ENCODE data around the gene CD6. TPM values are rescaled to one million over a fixed set of nuclear protein-coding genes. Genes with fewer than 3 reads are reported as not detected.
"Not testable (repeated sequence)": the region's sequence is repeated elsewhere in the genome, so short reads cannot be mapped to it uniquely, and the experiment has no call there.

Gene CD6
- total RNA-seq, 4 donors from 2014 or later = 0.26 to 2.0 (median 0.91) TPM; not detected in 1

DNA sequence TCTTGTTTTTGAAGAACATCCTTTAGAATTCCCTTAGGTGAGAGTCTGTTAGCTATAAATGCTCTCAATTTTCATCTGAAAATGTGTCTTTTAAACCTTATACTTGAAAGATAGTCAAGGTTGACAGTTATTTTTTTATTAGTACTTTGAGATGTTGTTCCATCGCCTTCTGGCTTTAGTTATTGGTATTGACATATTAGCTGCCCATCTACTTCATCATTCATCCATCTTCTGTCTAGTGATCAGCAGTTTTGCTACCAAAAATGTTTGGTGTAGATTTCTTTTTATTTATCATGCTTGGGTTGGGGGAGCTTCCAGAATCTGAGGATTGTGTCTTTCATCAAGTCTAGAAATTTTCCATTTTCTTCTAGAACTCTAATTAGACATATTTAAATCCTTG lies 3.3 kb upstream of the CD6 start:
- no peak for DNase-seq
- TF ChIP-seq POLR2A (IDR thresholded peaks at IDR 0.05) = no peak
- TF ChIP-seq, protein P1, sequence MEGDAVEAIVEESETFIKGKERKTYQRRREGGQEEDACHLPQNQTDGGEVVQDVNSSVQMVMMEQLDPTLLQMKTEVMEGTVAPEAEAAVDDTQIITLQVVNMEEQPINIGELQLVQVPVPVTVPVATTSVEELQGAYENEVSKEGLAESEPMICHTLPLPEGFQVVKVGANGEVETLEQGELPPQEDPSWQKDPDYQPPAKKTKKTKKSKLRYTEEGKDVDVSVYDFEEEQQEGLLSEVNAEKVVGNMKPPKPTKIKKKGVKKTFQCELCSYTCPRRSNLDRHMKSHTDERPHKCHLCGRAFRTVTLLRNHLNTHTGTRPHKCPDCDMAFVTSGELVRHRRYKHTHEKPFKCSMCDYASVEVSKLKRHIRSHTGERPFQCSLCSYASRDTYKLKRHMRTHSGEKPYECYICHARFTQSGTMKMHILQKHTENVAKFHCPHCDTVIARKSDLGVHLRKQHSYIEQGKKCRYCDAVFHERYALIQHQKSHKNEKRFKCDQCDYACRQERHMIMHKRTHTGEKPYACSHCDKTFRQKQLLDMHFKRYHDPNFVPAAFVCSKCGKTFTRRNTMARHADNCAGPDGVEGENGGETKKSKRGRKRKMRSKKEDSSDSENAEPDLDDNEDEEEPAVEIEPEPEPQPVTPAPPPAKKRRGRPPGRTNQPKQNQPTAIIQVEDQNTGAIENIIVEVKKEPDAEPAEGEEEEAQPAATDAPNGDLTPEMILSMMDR (IDR thresholded peaks at IDR 0.05) = no peak
- no peaks in the 10 kb centered on the region for H3K4me1 ChIP-seq

DNA sequence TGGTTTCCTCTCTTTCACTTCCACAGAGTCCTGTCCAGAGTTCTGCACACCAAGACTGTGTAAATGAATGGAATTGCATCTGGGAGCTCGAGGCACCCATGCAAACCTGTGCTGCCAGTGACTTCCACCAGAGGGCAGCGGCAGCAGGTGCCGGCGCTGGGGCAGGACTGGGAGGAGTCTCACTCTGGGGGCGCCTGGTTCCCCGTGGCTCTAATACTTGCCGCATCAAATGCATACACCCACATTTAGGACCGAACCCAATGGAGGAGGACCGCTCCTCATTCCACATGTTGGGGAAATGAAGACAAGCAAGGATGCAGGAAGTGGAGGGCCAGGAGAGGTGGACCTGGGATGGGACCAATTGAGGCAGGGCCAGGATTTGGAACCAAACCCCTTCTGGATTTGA lies 1.1 kb upstream of the CD6 start:
- no peaks in the 10 kb centered on the region for H3K4me1 ChIP-seq
- H3K27ac ChIP-seq = no peak overlapping the region
- no peaks in the 10 kb centered on the region for H3K36me3 ChIP-seq
- no peak for DNase-seq
- H3K9me3 ChIP-seq = no peaks in the 10 kb centered on the region
- no peak for TF ChIP-seq POLR2A (IDR thresholded peaks at IDR 0.05)
- TF ChIP-seq, protein P1 (IDR thresholded peaks at IDR 0.05) = peak; percentile 68 to 77 (median 72)
- no peak overlapping the region for H3K4me3 ChIP-seq
- no peaks in the 10 kb centered on the region for H3K27me3 ChIP-seq
- intact Hi-C loops (cut with DNase I; ENCODE audit: low total_unique reads) = no loop called here

More for the DNA sequence above, 3.3 kb upstream of the CD6 start:
- Histone ChIP-seq H3K36me3 (no peaks in the 10 kb centered on the region), H3K4me3 (no peak overlapping the region), H3K27ac (no peak overlapping the region), H3K9me3 (no peaks in the 10 kb centered on the region), H3K27me3 (no peaks in the 10 kb centered on the region)
- intact Hi-C loops (cut with DNase I; ENCODE audit: low total_unique reads) = no loop called here

DNA sequence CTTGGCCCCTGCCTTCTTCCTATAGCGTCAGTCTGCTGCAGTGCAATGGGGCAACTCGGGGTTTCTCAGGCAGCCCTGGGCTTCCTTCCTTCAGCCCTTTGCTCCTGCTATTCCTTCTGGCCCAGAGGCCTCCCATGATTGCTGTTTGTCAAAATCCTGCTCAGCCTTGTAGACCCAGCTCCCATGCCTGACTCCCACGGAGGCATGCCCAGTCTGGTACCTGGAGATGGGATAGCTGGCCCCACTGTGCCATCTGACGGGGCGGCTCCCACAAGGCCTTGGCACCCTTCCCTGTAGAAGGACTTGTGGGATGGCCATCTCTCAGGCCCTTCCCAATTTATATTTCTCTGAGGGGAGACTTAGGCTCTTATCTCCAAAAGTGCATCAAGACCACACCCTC lies 590 bp upstream of the CD6 start:
- no peak overlapping the region for H3K4me3 ChIP-seq
- H3K27ac ChIP-seq = no peak overlapping the region
- H3K4me1 ChIP-seq = no peaks in the 10 kb centered on the region
- H3K9me3 ChIP-seq = no peaks in the 10 kb centered on the region
- no peaks in the 10 kb centered on the region for H3K27me3 ChIP-seq
- no peaks in the 10 kb centered on the region for H3K36me3 ChIP-seq
- TF ChIP-seq, protein P1 (IDR thresholded peaks at IDR 0.05) = no peak
- TF ChIP-seq POLR2A (IDR thresholded peaks at IDR 0.05) = no peak
- intact Hi-C loops (cut with DNase I; ENCODE audit: low total_unique reads) = no loop called here
- no peak for DNase-seq

DNA sequence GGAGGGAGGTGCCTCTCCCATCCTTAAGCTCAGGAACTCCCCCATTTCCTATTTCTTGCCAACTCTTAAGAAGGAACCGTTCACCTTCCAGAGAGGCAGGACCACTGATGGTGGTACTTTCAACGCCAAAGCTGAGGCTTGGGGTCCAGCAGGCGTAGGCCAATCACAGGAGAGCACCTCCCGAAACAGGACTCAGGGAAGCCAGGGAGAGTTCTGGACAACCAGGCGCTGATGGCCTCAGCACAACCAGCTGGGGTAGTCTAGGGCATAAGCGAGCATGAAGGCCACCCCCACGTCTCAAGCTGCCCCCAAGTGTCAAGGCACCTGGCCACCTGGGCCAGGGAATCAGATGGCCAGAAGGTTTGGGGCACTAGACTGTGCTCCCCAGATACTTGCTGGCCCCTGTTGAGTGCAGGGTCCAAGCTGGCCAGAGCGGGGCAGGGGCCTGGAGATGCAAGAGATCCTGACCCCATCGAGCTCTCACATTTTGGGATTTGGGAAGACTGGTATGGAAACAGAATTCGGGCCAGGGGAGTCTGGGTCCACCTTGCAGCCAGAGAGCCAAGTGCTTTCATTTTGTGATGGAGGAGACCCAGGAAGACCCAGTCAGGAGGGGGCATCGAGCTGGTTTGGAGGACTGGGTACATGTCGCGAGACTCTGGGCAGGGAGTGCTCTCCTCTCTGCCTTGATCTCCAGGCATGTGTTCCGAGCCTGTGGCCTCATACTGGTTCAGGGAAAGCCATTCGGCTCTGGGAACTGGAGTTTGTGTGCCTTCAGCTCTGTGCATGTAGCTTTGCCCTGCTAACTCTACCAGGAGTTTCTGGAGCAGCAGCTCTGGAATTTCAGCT lies 926 bp downstream of the CD6 start:
- Histone ChIP-seq H3K4me3 (no peak overlapping the region), H3K27ac (no peak overlapping the region), H3K4me1 (no peaks in the 10 kb centered on the region), H3K9me3 (no peaks in the 10 kb centered on the region), H3K27me3 (no peaks in the 10 kb centered on the region), H3K36me3 (no peaks in the 10 kb centered on the region)
- DNase-seq = no peak
- TF ChIP-seq, protein P1 (IDR thresholded peaks at IDR 0.05) = no peak
- intact Hi-C loops (cut with DNase I; ENCODE audit: low total_unique reads) = no loop called here

DNA sequence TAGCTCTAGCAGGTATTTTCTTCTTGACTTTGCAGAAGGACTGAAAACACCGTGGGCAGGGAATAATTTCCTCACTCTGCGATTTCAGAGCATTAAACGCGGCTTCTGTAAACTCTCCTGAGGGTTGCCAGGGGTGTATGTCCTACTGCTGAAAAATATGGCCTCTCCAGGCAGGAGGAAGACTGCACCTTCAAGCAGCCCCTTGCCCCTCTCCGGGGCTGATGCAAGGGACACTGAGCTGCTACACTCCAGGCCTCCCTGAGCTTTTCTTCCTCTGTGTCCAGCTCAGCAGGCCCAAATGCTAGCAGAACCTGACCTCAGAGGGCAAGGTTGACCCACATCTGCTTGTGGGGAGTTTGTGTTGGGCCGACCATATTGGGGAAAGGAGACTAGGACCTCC lies 2.2 kb downstream of the CD6 start:
- intact Hi-C loops (cut with DNase I; ENCODE audit: low total_unique reads) = no loop called here
- Histone ChIP-seq H3K4me1 (no peaks in the 10 kb centered on the region), H3K27me3 (no peaks in the 10 kb centered on the region)

DNA sequence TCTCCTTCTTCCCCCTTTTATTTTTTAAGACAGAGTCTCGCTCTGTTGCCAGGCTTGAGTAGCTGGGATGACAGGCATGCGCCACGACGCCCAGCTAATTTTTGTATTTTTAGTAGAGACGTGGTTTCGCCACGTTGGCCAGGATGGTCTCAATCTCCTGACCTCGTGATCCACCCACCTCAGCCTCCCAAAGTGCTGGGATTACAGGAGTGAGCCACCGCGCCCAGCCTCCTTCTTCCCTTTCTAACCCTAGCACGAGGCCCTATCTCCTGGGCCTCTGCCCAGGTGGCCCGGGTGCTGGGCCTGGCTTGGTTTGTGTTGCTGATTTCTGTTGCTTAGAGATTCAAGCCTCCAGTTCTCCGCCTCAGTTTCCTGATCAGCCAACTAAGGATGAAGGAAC lies 2.8 kb downstream of the CD6 start:
- DNase-seq = peak in 1 of 2 donors; percentile 7

More for the DNA sequence above, 2.2 kb downstream of the CD6 start:
- no peaks in the 10 kb centered on the region for H3K9me3 ChIP-seq
- no peak overlapping the region for H3K27ac ChIP-seq
- H3K4me3 ChIP-seq = no peak overlapping the region
- no peak for DNase-seq
- no peak for TF ChIP-seq POLR2A (IDR thresholded peaks at IDR 0.05)
- TF ChIP-seq, protein P1 (IDR thresholded peaks at IDR 0.05) = no peak
- H3K36me3 ChIP-seq = no peaks in the 10 kb centered on the region

More for the DNA sequence above, 2.8 kb downstream of the CD6 start:
- H3K4me1 ChIP-seq; H3K27me3 ChIP-seq; H3K9me3 ChIP-seq; H3K4me3 ChIP-seq; H3K27ac ChIP-seq; H3K36me3 ChIP-seq; intact Hi-C loops (cut with DNase I; ENCODE audit: low total_unique reads): not testable (repeated sequence)
